Esophagus squamous epithelium (tissue), 4 donors: ENCODE data around the gene NRP2.

Experiments used
- CTCF ChIP-seq, 6 experiments: fragments of 450-650 bp in 4 of 6; fragments of 200-600 bp in 2 of 6; sonication (generic) in 2 of 6; IDR thresholded peaks; one replicate each; pipeline ENCODE4 v1.5.1; 2016 to 2019; ENCODE audit warnings: antibody characterized with exemption in 6 of 6, mild to moderate bottlenecking in 4 of 6, moderate library complexity in 4 of 6
- POLR2A ChIP-seq, 4 donors: fragments of 450-650 bp; IDR thresholded peaks; one replicate each; pipeline ENCODE4 v1.6.1; 2017; ENCODE audit warnings: antibody characterized with exemption in 4 of 4, mild to moderate bottlenecking in 4 of 4, moderate library complexity in 3 of 4

- no peak for TF ChIP-seq CTCF (IDR thresholded peaks at IDR 0.05)
- TF ChIP-seq POLR2A (IDR thresholded peaks at IDR 0.05), result no peak
Observed at GRCh38 chr2:205709319-205709718, 27.0 kb downstream of the NRP2 start.
